HL-60 (cell line): ENCODE data around the gene PLA2G3.
A peak's percentile ranks its signal among the peaks of the same experiment; 100 is the strongest.

Source experiments
- DNase-seq, 2 experiments: peaks; one replicate each; pipeline ENCODE4 v3.0.0-alpha.2; 2010 to 2020; ENCODE audit warnings: low read depth in 1 of 2, low spot score in 1 of 2
- H3K27ac ChIP-seq: fragments of 250-450 bp; sonication (Bioruptor Pico); replicated peaks from 2 replicates; pipeline ENCODE4 v1.5.1; 2020; ENCODE audit warnings: mild to moderate bottlenecking, moderate library complexity
- H3K27me3 ChIP-seq: fragments of 250-450 bp; sonication (Bioruptor Pico); 2 replicates; pipeline ENCODE4 v1.5.1; 2021; ENCODE audit warnings: mild to moderate bottlenecking, moderate library complexity; ENCODE audit not compliant: insufficient read depth, poor library complexity, severe bottlenecking
- H3K4me3 ChIP-seq: replicated peaks from 2 replicates; pipeline ENCODE4 v1.5.1; 2011; ENCODE audit warnings: mild to moderate bottlenecking, control low read depth, low read length; ENCODE audit not compliant: insufficient read depth
- CTCF ChIP-seq: IDR thresholded peaks from one replicate; pipeline ENCODE4 v1.5.1; 2011; ENCODE audit warnings: low read length, control low read depth, inconsistent platforms; ENCODE audit not compliant: insufficient read depth
- GABPA ChIP-seq: IDR thresholded peaks from 2 replicates; pipeline ENCODE4 v1.6.1; 2012; ENCODE audit warnings: low read depth
- POLR2AphosphoS5 ChIP-seq: IDR thresholded peaks from 2 replicates; pipeline ENCODE4 v1.6.1; 2012; ENCODE audit warnings: low read depth
- REST ChIP-seq: IDR thresholded peaks from 2 replicates; pipeline ENCODE4 v1.6.1; 2012; ENCODE audit warnings: low read depth; ENCODE audit not compliant: insufficient replicate concordance
- SPI1 ChIP-seq: IDR thresholded peaks from 2 replicates; pipeline ENCODE4 v1.6.1; 2012; ENCODE audit warnings: low read depth, mild to moderate bottlenecking, borderline replicate concordance

PLA2G3 gene

DNA sequence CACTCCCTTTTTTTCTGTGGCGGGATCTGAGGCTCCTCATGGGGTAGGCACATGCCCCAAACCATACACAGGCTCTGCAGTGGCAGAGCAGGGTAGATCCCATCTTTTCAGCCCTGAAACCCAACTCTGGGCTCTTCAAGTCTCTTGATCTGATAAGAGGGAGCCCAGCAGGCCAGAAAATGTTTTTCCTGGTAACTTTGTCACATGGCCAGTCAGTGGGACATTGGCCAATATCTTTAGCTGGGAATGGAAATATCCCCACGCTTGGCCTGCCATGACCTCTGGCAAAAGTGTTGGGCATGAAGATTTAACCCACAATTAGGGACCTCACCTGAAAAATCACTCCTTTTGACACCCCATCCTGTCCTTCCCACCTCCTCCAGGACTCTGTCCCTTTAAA, 9.4 kb downstream of the PLA2G3 start:
- DNase-seq = no peak
- no peak for TF ChIP-seq CTCF
- no peak overlapping the region for H3K27ac ChIP-seq
- H3K4me3 ChIP-seq = no peak overlapping the region
- H3K27me3 ChIP-seq = no peaks in the 10 kb centered on the region

DNA sequence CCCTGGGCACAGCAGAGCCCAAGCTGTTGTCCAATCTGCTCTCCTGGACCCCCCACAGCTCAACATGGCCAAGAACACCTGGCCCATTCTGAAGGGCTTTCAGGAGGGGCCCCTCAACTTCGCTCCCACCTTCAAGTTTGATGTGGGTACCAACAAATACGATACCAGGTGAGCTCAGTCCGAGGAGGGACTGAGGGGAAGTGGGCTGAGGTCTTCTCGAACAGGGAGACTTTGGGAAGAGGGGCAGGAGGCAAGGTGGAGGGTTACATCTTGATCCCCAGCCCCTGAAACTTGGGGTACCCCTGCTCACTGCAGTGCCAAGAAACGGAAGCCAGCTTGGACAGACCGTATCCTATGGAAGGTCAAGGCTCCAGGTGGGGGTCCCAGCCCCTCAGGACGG, 12.2 kb downstream of the PLA2G3 start:
- TF ChIP-seq REST = no peak
- no peak for TF ChIP-seq POLR2AphosphoS5
- TF ChIP-seq SPI1 = no peak
- no peak for DNase-seq
- no peaks in the 10 kb centered on the region for H3K27me3 ChIP-seq
- no peak overlapping the region for H3K4me3 ChIP-seq
- no peak overlapping the region for H3K27ac ChIP-seq

GRCh38 chr22:31127181-31127772, 13.0 kb downstream of the PLA2G3 start:
- H3K27ac ChIP-seq = no peak overlapping the region
- peak; percentile 13 to 64 for DNase-seq
- no peaks in the 10 kb centered on the region for H3K27me3 ChIP-seq
- no peak for TF ChIP-seq REST
- no peak for TF ChIP-seq SPI1
- TF ChIP-seq GABPA = no peak
- TF ChIP-seq CTCF = no peak
- TF ChIP-seq POLR2AphosphoS5 = no peak
- no peak overlapping the region for H3K4me3 ChIP-seq

- Histone ChIP-seq H3K27ac (no peak overlapping the region), H3K27me3 (no peaks in the 10 kb centered on the region), H3K4me3 (no peak overlapping the region)
- no peak for DNase-seq
- TF ChIP-seq GABPA (no peak), SPI1 (no peak), REST (no peak), POLR2AphosphoS5 (no peak), CTCF (no peak)
Observed at GRCh38 chr22:31126869-31127175, 13.5 kb downstream of the PLA2G3 start.
